ENCODE data around the gene FBXO21.
A peak's percentile ranks its signal among the peaks of the same experiment; 100 is the strongest.

The FBXO21 gene

GRCh38 chr12:117151403-117152031 lies 38.8 kb downstream of the FBXO21 start:
- H3K9me2 ChIP-seq (replicated peaks; ENCODE audit: control insufficient read depth, low read length): no peaks in the 10 kb centered on the region
- TF ChIP-seq EZH2phosphoT487 (IDR thresholded peaks at IDR 0.05; ENCODE audit: borderline replicate concordance, low read length): no peak
- TF ChIP-seq, protein P1, sequence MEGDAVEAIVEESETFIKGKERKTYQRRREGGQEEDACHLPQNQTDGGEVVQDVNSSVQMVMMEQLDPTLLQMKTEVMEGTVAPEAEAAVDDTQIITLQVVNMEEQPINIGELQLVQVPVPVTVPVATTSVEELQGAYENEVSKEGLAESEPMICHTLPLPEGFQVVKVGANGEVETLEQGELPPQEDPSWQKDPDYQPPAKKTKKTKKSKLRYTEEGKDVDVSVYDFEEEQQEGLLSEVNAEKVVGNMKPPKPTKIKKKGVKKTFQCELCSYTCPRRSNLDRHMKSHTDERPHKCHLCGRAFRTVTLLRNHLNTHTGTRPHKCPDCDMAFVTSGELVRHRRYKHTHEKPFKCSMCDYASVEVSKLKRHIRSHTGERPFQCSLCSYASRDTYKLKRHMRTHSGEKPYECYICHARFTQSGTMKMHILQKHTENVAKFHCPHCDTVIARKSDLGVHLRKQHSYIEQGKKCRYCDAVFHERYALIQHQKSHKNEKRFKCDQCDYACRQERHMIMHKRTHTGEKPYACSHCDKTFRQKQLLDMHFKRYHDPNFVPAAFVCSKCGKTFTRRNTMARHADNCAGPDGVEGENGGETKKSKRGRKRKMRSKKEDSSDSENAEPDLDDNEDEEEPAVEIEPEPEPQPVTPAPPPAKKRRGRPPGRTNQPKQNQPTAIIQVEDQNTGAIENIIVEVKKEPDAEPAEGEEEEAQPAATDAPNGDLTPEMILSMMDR (IDR thresholded peaks at IDR 0.05; ENCODE audit: low read depth, low read length, poor library complexity, severe bottlenecking): peak; percentile 8
- no peaks in the 10 kb centered on the region for H3K9me3 ChIP-seq (ENCODE audit: control insufficient read depth, insufficient read depth, low read length)
- H4K20me1 ChIP-seq (ENCODE audit: control insufficient read depth, insufficient read depth, low read depth, low read length): no peaks in the 10 kb centered on the region
- peaks cover 74% of the 10 kb centered on the region for H3K36me3 ChIP-seq (ENCODE audit: control insufficient read depth, low read length)
- no peak overlapping the region for H3K4me2 ChIP-seq (ENCODE audit: low read length)
- no peak overlapping the region for H3K27ac ChIP-seq (ENCODE audit: low read depth, low read length)
- H3K4me1 ChIP-seq (ENCODE audit: control insufficient read depth, low read length): no peaks in the 10 kb centered on the region
- H3K27me3 ChIP-seq (ENCODE audit: control insufficient read depth, low read length): no peaks in the 10 kb centered on the region
- peaks cover 5% of the 10 kb centered on the region for H3F3A ChIP-seq (ENCODE audit: control insufficient read depth, insufficient read depth)
- no peaks in the 10 kb centered on the region for H3K79me2 ChIP-seq (ENCODE audit: control insufficient read depth, low read length)
- no peak overlapping the region for H3K4me3 ChIP-seq (ENCODE audit: low read length)

DNA sequence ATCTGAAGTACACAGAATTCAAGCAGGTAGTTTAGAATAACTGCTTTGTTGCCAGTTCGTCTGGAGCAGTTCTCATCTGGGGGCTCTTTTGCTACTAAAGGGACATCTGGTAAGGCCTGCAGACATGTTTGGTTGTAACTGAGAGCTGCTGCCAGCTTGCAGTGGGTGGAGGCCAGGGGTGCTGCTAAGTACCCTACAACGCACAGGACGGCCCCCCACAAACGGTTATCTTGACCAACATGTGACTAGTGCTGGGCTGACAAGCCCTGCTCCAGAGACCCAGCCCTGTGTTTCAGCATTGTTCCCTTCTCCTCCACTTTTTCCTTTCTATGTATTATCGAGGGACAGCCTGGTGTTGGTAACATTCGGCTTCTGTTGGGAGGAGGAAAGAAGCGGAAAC lies 40.8 kb downstream of the FBXO21 start:
- Histone ChIP-seq H3K36me3 (ENCODE audit: control insufficient read depth, low read length) (peaks cover 71% of the 10 kb centered on the region), H3K9me2 (replicated peaks; ENCODE audit: control insufficient read depth, low read length) (no peaks in the 10 kb centered on the region), H3F3A (ENCODE audit: control insufficient read depth, insufficient read depth) (no peaks in the 10 kb centered on the region), H3K27ac (ENCODE audit: low read depth, low read length) (no peak overlapping the region), H3K4me2 (ENCODE audit: low read length) (no peak overlapping the region), H3K27me3 (ENCODE audit: control insufficient read depth, low read length) (no peaks in the 10 kb centered on the region), H4K20me1 (ENCODE audit: control insufficient read depth, insufficient read depth, low read depth, low read length) (no peaks in the 10 kb centered on the region), H3K4me1 (ENCODE audit: control insufficient read depth, low read length) (peaks cover under 1% of the 10 kb centered on the region; the same call in 1 of the 2 replicates), H3K4me3 (ENCODE audit: low read length) (no peak overlapping the region), H3K79me2 (ENCODE audit: control insufficient read depth, low read length) (no peaks in the 10 kb centered on the region), H3K9me3 (ENCODE audit: control insufficient read depth, insufficient read depth, low read length) (no peaks in the 10 kb centered on the region)
- TF ChIP-seq EZH2phosphoT487 (IDR thresholded peaks at IDR 0.05; ENCODE audit: borderline replicate concordance, low read length): no peak
- TF ChIP-seq, protein P1 (IDR thresholded peaks at IDR 0.05; ENCODE audit: low read depth, low read length, poor library complexity, severe bottlenecking): no peak

GRCh38 chr12:117148642-117149041 lies 41.6 kb downstream of the FBXO21 start:
- no peak overlapping the region for H3K27ac ChIP-seq (ENCODE audit: low read depth, low read length)
- no peaks in the 10 kb centered on the region for H3K27me3 ChIP-seq (ENCODE audit: control insufficient read depth, low read length)
- no peak overlapping the region for H3K4me3 ChIP-seq (ENCODE audit: low read length)
- H3K9me2 ChIP-seq (replicated peaks; ENCODE audit: control insufficient read depth, low read length): no peaks in the 10 kb centered on the region
- H3K79me2 ChIP-seq (ENCODE audit: control insufficient read depth, low read length): no peaks in the 10 kb centered on the region
- TF ChIP-seq EZH2phosphoT487 (IDR thresholded peaks at IDR 0.05; ENCODE audit: borderline replicate concordance, low read length): no peak
- TF ChIP-seq, protein P1 (IDR thresholded peaks at IDR 0.05; ENCODE audit: low read depth, low read length, poor library complexity, severe bottlenecking): no peak
- H3K36me3 ChIP-seq (ENCODE audit: control insufficient read depth, low read length): peaks cover 71% of the 10 kb centered on the region
- peaks cover 8% of the 10 kb centered on the region for H3K4me1 ChIP-seq (ENCODE audit: control insufficient read depth, low read length)
- H3K4me2 ChIP-seq (ENCODE audit: low read length): no peak overlapping the region
- H3F3A ChIP-seq (ENCODE audit: control insufficient read depth, insufficient read depth): no peaks in the 10 kb centered on the region
- no peaks in the 10 kb centered on the region for H3K9me3 ChIP-seq (ENCODE audit: control insufficient read depth, insufficient read depth, low read length)
- no peaks in the 10 kb centered on the region for H4K20me1 ChIP-seq (ENCODE audit: control insufficient read depth, insufficient read depth, low read depth, low read length)

All from DOHH2 (cell line).